Subcutaneous adipose tissue (tissue), 4 donors: ENCODE data around the gene CTIF. TPM values are rescaled to one million over a fixed set of nuclear protein-coding genes. Genes with fewer than 3 reads are reported as not detected.

Experiments used
- CTCF ChIP-seq: fragments of 450-650 bp; IDR thresholded peaks from one replicate; pipeline ENCODE4 v1.5.1; 2016; ENCODE audit warnings: low read depth, mild to moderate bottlenecking, control low read depth, antibody characterized with exemption, moderate library complexity
- total RNA-seq, 4 donors: library from RNA; depleted of rRNA; stranded (reverse); fragments of >200 nt; gene quantifications; one replicate each; pipeline ENCODE4 v1.1.0, GENCODE V29; 2016

The CTIF gene
- total RNA-seq, 4 donors from 2014 or later: 41.0 to 195 (median 78.3) TPM

GRCh38 chr18:48754559-48754958 is 215.7 kb downstream of the CTIF start:
- no peak for TF ChIP-seq CTCF

GRCh38 chr18:48754993-48755473 is 216.2 kb downstream of the CTIF start:
- no peak for TF ChIP-seq CTCF

- TF ChIP-seq CTCF: no peak
Observed at GRCh38 chr18:48756511-48757226, 217.8 kb downstream of the CTIF start.

GRCh38 chr18:48757367-48757766 is 218.5 kb downstream of the CTIF start:
- no peak for TF ChIP-seq CTCF

- TF ChIP-seq CTCF: no peak
Observed at GRCh38 chr18:48757906-48758305, 219.1 kb downstream of the CTIF start.

- no peak for TF ChIP-seq CTCF
Observed at GRCh38 chr18:48761582-48761981, 222.8 kb downstream of the CTIF start.

- no peak for TF ChIP-seq CTCF
Observed at GRCh38 chr18:48762022-48762421, 223.2 kb downstream of the CTIF start.
